HG02623 (cell line): Measurements from ENCODE around the gene SNRPN.
A peak's percentile ranks its signal among the peaks of the same experiment; 100 is the strongest.
"Not testable (repeated sequence)": the region's sequence is repeated elsewhere in the genome, so short reads cannot be mapped to it uniquely, and the experiment has no call there.

ENCODE experiments used
- ATAC-seq: cut with Tn5 transposase; IDR thresholded peaks from one replicate; pipeline ENCODE4 v1.9.1; 2021; ENCODE audit warnings: moderate library complexity; ENCODE audit not compliant: unreplicated experiment

Gene SNRPN

DNA sequence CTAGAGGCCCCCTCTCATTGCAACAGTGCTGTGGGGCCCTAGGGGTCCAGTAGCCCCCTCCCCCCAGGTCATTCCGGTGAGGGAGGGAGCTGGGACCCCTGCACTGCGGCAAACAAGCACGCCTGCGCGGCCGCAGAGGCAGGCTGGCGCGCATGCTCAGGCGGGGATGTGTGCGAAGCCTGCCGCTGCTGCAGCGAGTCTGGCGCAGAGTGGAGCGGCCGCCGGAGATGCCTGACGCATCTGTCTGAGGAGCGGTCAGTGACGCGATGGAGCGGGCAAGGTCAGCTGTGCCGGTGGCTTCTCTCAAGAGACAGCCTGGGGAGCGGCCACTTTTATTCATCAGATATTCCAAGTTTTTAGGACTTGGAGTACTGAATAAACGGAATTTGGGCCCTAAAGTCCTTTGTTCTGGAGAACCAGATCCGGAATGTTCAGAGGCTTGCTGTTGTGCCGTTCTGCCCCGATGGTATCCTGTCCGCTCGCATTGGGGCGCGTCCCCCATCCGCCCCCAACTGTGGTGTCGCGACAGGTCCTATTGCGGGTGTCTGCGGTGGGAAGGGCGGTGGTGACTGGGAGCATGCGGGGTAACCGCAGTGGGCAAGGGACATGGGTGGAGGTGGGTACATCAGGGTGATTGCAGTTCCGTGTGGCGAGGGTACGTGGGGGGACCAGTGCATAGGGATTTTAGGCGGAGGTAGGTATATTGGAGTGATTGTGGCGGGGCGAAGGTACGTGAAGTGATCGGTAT is at the start of gene SNRPN, which contains the start of gene SNURF:
TSS of gene SNRPN (plus strand) at position 205 of the 748 bp plus-strand sequence. CDS start 19,467 bp downstream, outside the sequence.
TSS of gene SNURF (plus strand) at position 205 of the 748 bp plus-strand sequence. CDS start at position 267, 62 bp downstream.
- peak; percentile 51 for ATAC-seq

GRCh38 chr15:24916305-24917009 is 38.3 kb upstream of the SNRPN start:
- no peak for ATAC-seq

DNA sequence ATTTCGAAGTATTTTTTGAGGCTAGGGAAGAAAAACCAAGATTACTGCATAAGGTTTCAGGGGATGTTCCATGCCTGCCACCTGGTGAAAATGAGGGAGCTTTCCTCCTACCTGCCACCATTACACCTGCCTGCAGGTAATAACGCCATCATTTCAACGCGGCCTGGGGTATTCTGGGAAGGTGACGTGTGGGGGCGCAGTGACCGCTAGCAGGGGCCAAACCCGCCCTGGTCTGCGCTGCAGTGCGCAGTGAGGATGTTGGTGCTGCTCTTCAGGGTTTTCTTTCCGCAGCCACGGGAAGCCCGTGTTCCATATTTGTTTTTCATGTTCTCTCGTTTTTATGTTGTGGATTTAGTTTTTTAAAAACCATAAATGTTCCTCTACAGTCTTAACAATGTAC is 37.4 kb upstream of the SNRPN start:
- ATAC-seq, result no peak

DNA sequence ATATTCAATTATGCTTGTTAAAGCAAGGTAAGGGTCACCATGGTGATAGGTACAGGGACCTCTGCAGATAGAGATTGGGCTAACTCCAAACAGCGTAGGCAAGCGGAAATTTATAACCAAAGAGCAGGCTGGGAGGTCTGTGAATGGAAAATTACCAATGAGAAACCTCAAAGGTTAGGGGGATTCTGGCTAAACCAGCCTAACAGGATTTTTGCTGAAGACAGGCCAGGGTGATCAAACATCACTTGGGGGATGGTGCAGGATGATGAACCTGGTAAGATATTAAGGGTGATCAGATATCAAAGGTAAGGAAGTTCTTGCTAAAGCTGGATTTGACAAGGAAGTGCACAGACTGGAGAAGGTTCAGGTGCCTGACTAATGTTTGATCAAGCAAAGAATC is 35.3 kb upstream of the SNRPN start:
- no peak for ATAC-seq

GRCh38 chr15:24922781-24923180 is 32.0 kb upstream of the SNRPN start:
- ATAC-seq, result not testable (repeated sequence)

DNA sequence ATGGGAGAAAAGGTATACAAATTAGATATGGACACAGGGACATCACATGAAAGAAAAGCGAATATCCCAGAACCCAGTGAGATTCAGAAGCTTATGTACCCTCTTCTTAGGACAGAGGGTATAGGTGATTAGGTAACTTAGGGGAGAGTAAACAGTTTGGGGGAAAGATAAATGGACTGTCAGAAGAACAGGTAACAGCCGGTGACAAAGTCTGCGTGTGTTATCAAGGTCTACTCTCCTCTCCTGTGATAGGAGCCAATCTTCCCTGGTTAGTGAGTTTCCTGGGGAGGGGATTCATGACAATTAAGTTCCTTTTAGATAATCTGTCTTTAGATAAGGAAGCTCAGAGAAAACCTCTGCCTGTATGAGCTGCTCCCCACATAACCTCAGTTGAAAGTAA is 30.6 kb upstream of the SNRPN start:
- no peak for ATAC-seq

GRCh38 chr15:24924621-24925020 is 30.2 kb upstream of the SNRPN start:
- ATAC-seq, result no peak

- not testable (repeated sequence) for ATAC-seq
These were observed 22.7 kb upstream of the SNRPN start for GRCh38 chr15:24931874-24932732.

DNA sequence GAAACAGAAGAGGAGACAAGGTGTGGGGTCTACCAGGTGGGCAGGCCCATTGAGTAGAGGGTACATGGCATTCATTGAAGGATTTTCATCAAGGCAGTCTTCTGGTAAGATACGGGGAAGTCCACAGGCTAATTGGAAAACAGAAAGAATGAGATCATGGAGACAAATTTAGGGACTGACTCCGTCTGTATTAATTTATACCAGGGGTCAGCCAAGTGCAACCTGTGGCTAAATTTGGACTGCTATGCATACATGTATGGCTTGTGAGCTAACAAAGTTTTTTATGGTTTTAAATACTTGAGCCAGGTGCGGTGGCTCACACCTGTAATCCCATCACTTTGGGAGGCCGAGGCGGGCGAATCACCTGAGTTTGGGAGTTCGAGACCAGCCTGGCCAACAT is 21.1 kb upstream of the SNRPN start:
- ATAC-seq, result no peak

DNA sequence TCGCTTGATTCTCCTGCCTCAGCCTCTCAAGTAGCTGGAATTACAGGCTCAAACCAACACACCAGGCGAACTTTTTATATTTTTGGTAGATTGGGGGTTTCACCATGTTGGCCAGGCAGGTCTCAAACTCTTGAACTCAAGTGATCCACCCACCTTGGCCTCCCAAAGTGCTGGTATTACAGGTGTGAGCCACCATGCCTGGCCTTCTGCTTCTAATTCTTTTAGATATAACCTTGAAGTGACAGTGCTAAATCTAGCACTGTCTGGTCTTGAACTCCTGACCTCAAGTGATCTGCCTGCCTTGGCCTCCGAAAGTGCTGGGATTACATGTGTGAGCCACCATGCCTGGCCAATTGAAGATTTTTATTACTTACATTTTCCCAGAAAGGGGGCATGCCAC is 16.6 kb upstream of the SNRPN start:
- ATAC-seq, result not testable (repeated sequence)

DNA sequence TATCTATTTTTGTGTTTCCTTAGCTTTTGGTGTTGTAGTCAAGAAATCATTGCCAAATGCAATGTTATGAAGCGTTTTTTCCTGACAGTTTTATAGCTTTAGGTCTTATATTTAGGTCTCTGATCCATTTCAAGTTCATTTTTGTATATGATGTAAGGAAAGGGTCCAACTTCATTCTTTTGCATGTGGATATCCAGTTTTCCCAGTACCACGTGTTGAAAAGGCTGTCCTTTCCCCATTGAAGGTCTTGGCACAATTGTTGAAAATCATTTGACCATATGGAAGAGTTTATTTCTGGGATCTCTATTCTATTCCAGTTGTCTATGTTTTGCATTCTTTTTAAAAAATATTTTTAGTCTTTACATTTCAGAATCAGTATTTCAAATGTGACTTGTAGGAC is 14.6 kb upstream of the SNRPN start:
- no peak for ATAC-seq

DNA sequence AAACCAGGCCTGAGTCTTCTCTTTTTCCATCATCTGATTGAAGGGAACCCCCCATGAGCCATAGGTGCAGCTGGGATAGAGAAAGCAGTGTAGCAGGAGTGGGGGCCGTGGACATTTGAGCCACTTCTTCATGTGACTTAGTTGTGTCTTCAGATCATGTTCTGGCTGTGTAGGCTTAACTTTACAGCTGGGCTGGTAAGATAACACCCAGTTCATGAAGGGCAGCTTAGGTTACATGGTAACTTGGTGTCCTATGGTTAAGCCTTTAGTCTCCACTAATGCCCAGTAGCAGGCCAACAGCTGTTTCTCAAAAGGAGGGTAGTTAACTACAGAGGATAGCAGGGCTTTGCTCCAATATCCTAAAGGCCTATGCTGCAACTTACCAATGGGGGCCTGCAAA is 11.4 kb upstream of the SNRPN start:
- no peak for ATAC-seq

- no peak for ATAC-seq
These were observed 9.8 kb upstream of the SNRPN start for GRCh38 chr15:24944954-24945353.

DNA sequence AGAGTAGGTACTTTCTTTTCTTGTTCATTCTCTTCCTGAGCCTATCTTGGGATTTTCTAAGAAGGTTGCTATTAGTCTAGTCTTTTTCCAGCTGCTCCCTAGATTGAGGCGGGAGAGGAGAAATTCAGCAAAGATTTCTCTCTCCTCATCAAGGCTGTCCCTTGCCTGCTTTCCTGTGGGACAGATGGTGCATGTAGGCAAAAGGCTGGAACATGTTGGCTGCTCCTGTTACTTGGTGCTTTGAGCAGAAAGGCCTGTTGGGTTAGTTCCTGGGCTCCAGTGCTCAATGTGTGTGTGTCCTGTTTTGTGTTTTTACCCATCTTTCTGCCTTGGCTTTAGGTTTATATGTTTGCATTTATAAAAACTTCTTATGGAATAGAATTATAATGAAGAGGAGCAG is 9.1 kb upstream of the SNRPN start:
- no peak for ATAC-seq

- no peak for ATAC-seq
These were observed 6.3 kb upstream of the SNRPN start for GRCh38 chr15:24948495-24948894.

DNA sequence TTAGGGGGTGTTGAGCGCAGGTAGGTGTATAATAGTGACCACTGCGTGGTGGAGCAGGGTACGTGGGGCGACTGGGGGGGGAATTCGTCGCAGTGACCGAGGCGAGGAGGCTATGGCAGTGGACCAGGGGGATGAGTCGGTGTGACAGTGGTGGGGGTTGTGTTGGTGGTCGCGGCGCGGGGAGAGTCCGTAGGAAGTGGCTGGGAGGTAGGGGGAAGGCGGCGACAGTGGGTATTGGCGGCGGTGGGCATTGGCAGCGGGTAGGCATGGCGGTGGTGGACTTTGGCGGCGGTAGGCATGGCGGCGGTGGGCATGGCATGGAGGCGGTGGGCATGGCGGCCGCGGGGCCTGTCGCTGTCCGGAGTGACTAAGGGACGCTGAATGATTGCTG is 739 bp downstream of the SNRPN start:
- no peak for ATAC-seq

DNA sequence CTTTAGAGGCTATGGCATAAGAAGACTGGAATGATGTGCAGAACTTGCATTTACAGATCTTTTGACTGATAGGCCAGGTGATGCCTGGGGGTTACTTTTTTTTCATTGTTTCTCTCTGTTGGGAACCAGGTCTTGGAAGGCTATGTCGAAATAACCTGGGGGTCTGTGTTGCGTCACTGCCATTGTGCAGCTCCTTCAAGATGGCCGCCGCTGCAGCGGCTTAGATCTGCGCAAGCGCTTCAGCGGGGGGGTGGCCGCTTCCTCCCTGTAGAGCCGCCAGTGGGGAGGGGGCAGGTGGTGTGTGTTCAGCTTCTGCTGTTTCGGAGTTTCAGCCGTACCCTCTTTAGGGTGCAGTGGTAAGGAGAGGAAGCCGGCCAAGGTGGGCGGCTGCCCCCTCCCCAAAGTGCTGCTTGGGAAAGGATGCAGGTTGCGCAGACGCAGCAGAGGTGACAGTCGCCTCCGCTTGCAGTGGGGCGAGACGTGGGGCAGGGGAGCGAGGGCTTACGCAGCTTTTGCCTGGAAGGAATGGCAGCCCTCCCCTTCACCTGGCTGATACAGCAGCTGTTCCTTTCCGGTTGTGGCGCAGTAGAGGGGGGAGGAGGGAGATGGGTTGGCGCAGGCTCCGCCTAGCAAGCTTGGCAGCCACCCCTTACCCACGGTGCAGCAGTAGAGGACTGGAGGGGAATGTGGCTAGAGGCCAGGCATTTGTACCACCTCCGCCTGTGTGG is 1.5 kb downstream of the SNRPN start:
- ATAC-seq, result peak; percentile 69

GRCh38 chr15:24957691-24958090 is 2.9 kb downstream of the SNRPN start:
- ATAC-seq, result no peak

DNA sequence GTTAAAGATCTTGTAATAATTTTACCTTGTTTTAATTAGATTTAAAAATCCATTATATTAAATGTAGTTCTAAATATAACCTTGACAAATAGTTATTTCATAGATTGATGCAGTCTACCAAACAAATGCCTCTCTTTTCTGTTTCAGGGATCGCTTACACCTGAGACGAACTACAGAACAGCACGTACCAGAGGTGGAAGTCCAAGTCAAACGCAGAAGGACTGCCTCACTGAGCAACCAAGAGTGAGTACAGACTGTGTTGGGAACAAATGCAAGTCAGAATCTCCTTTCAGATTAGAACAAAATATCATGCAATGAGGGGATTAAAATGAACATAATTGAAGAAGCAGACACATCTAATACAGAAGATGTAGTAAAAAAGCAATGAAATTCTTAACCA is 7.2 kb downstream of the SNRPN start:
- no peak for ATAC-seq

- ATAC-seq, result no peak
These were observed 8.1 kb downstream of the SNRPN start for GRCh38 chr15:24962880-24963279.
